GM23338 (cell line): ENCODE measurements around the gene KANK4. TPM values are rescaled to one million over a fixed set of nuclear protein-coding genes. Genes with fewer than 3 reads are reported as not detected.

ENCODE experiments used
- ATAC-seq: fragments of 200-7000 bp; cut with Tn5 transposase; 3 replicates; pipeline ENCODE4 v1.9.1; 2020
- DNase-seq: peaks from one replicate; pipeline ENCODE4 v3.0.0-alpha.2; 2015; ENCODE audit warnings: low spot score
- H2AFZ ChIP-seq: fragments of 200-600 bp; sonication (generic); 2 replicates; pipeline ENCODE4 v1.8.0; 2016; ENCODE audit warnings: antibody characterized with exemption, mild to moderate bottlenecking, moderate library complexity
- H3F3A ChIP-seq: fragments of 200-600 bp; sonication (generic); replicated peaks from 2 replicates; pipeline ENCODE4 v1.8.0; 2017; ENCODE audit warnings: antibody characterized with exemption, mixed run types, low read depth
- H3K27ac ChIP-seq: fragments of 200-600 bp; sonication (generic); 2 replicates; pipeline ENCODE4 v1.6.1; 2016; ENCODE audit warnings: low read depth
- H3K27me3 ChIP-seq: fragments of 200-600 bp; sonication (generic); 2 replicates; pipeline ENCODE4 v1.8.0; 2016; ENCODE audit warnings: mild to moderate bottlenecking, mixed run types, moderate library complexity; ENCODE audit not compliant: insufficient read depth
- H3K36me3 ChIP-seq: fragments of 200-600 bp; sonication (generic); 2 replicates; pipeline ENCODE4 v1.8.0; 2016; ENCODE audit warnings: mild to moderate bottlenecking; ENCODE audit not compliant: insufficient read depth
- H3K4me1 ChIP-seq: fragments of 200-600 bp; sonication (generic); 2 replicates; pipeline ENCODE4 v1.8.0; 2016; ENCODE audit warnings: mild to moderate bottlenecking, moderate library complexity; ENCODE audit not compliant: insufficient read depth
- H3K4me2 ChIP-seq: fragments of 200-600 bp; sonication (generic); 2 replicates; pipeline ENCODE4 v1.7.1; 2017; ENCODE audit warnings: mixed run types
- H3K4me3 ChIP-seq: fragments of 200-600 bp; sonication (generic); 2 replicates; pipeline ENCODE4 v1.6.1; 2016; ENCODE audit warnings: mixed run types
- H3K79me2 ChIP-seq: fragments of 200-600 bp; sonication (generic); replicated peaks from 2 replicates; pipeline ENCODE4 v1.8.0; 2017; ENCODE audit warnings: mild to moderate bottlenecking; ENCODE audit not compliant: insufficient read depth
- H3K9me2 ChIP-seq: fragments of 200-600 bp; sonication (generic); 2 replicates; pipeline ENCODE4 v1.8.0; 2017; ENCODE audit not compliant: insufficient read depth
- H4K20me1 ChIP-seq: fragments of 200-600 bp; sonication (generic); replicated peaks from 2 replicates; pipeline ENCODE4 v1.8.0; 2017; ENCODE audit warnings: mild to moderate bottlenecking; ENCODE audit not compliant: insufficient read depth
- H3K27ac Mint-ChIP-seq: 2 replicates; pipeline ENCODE4 v1.8.0; 2020; ENCODE audit warnings: inconsistent platforms, mild to moderate bottlenecking, moderate library complexity, mixed read lengths
- H3K27me3 Mint-ChIP-seq: 3 replicates; pipeline ENCODE4 v1.8.0; 2022; ENCODE audit warnings: low read depth, mild to moderate bottlenecking, moderate library complexity, mixed read lengths, inconsistent platforms; ENCODE audit not compliant: insufficient read depth, poor library complexity
- H3K36me3 Mint-ChIP-seq: 3 replicates; pipeline ENCODE4 v1.8.0; 2021; ENCODE audit warnings: low read depth, mild to moderate bottlenecking, inconsistent platforms, moderate library complexity, mixed read lengths
- H3K4me1 Mint-ChIP-seq: 3 replicates; pipeline ENCODE4 v1.8.0; 2020; ENCODE audit warnings: mild to moderate bottlenecking, inconsistent platforms, mixed read lengths
- H3K4me3 Mint-ChIP-seq: 3 replicates; pipeline ENCODE4 v1.8.0; 2021; ENCODE audit warnings: moderate library complexity, mild to moderate bottlenecking, inconsistent platforms, mixed read lengths
- H3K9me3 Mint-ChIP-seq: 3 replicates; pipeline ENCODE4 v1.8.0; 2020; ENCODE audit warnings: moderate library complexity, mild to moderate bottlenecking, inconsistent platforms, mixed read lengths
- CREB1 ChIP-seq: fragments of 250-450 bp; sonication (Bioruptor Pico); IDR thresholded peaks from 2 replicates; pipeline ENCODE4 v1.5.0; 2020; ENCODE audit warnings: low read depth, mild to moderate bottlenecking, moderate library complexity
- CTCF ChIP-seq, 2 experiments: fragments of 200-600 bp in 1 of 2; sonication (generic) in 1 of 2; conservative IDR thresholded peaks; 2 replicates each; pipeline versions ENCODE4 v1.5.1 to v1.6.1; 2016 to 2017; ENCODE audit warnings: antibody characterized with exemption in 2 of 2, low read depth in 2 of 2, mild to moderate bottlenecking in 2 of 2, moderate library complexity in 1 of 2
- ETS1 ChIP-seq: IDR thresholded peaks from 2 replicates; pipeline ENCODE4 v1.6.1; 2016; ENCODE audit warnings: antibody characterized with exemption
- EZH2phosphoT487 ChIP-seq: fragments of 200-600 bp; sonication (generic); IDR thresholded peaks from one replicate; pipeline ENCODE4 v1.8.1; 2018; ENCODE audit warnings: antibody characterized with exemption; ENCODE audit not compliant: unreplicated experiment
- NANOG ChIP-seq: IDR thresholded peaks from 2 replicates; pipeline ENCODE4 v1.6.1; 2016; ENCODE audit warnings: antibody characterized with exemption, borderline replicate concordance
- ZNF331 ChIP-seq: fragments of 250-450 bp; sonication (Bioruptor Pico); IDR thresholded peaks from 2 replicates; pipeline ENCODE4 v1.5.0; 2020; ENCODE audit warnings: low read depth, mild to moderate bottlenecking, moderate library complexity
- ZNF462 ChIP-seq: fragments of 250-450 bp; sonication (Bioruptor Pico); IDR thresholded peaks from 2 replicates; pipeline ENCODE4 v1.5.0; 2020; ENCODE audit warnings: mild to moderate bottlenecking, moderate library complexity
- polyA plus RNA-seq: library from polyadenylated mRNA; unstranded; fragments of >200 nt; fragmentation: Nextera tagmentation; extraction: Ambion mirVana; gene quantifications from 2 replicates; pipeline ENCODE4 v1.2.1, GENCODE V29; 2016
- total RNA-seq: library from RNA; depleted of rRNA; stranded (reverse); fragments of >200 nt; shearing (Covaris generic); gene quantifications from 2 replicates; pipeline ENCODE4 v1.2.3, GENCODE V29; 2014

The KANK4 gene
- total and polyA plus RNA-seq, 2 experiments from 2014 or later: 0.31 to 0.42 TPM

GRCh38 chr1:62282909-62283755 is 36.1 kb downstream of the KANK4 start (continued):
- TF ChIP-seq ETS1: no peak
- TF ChIP-seq ZNF462 (CRISPR knock-in tag): no peak

GRCh38 chr1:62281922-62282555 is 37.2 kb downstream of the KANK4 start:
- H3K36me3 Mint-ChIP-seq: peaks cover 3% of the 10 kb centered on the region; the same call in 1 of the 3 replicates
- H3K27ac Mint-ChIP-seq: no peak overlapping the region
- Histone ChIP-seq H3K36me3 (no peaks in the 10 kb centered on the region), H3K4me3 (no peak overlapping the region), H3F3A (peaks cover 3% of the 10 kb centered on the region; the same call in 1 of the 2 replicates), H3K27ac (no peak overlapping the region), H4K20me1 (no peaks in the 10 kb centered on the region), H3K9me2 (no peaks in the 10 kb centered on the region), H3K27me3 (peaks cover 49% of the 10 kb centered on the region), H3K4me1 (peaks cover 61% of the 10 kb centered on the region), H2AFZ (no peak overlapping the region), H3K79me2 (no peaks in the 10 kb centered on the region), H3K4me2 (no peak overlapping the region)
- no peak overlapping the region; the same call in 2 of the 3 replicates for H3K4me3 Mint-ChIP-seq
- ATAC-seq (no peak), DNase-seq (no peak)
- H3K27me3 Mint-ChIP-seq: peaks cover 43% of the 10 kb centered on the region
- peaks cover 8% of the 10 kb centered on the region for H3K9me3 Mint-ChIP-seq
- peaks cover 67% of the 10 kb centered on the region for H3K4me1 Mint-ChIP-seq
- TF ChIP-seq CREB1 (no peak), ZNF331 (CRISPR knock-in tag) (no peak), CTCF (conservative IDR thresholded peaks at IDR 0.05; ENCODE audit: low read depth in 2 of 2) (no peak), NANOG (no peak), EZH2phosphoT487 (no peak)
